Cardiac fibroblast (primary cell): ENCODE results near the gene OR7G3.

Experiments
- DNase-seq, 2 donors: peaks; one replicate each; pipeline versions ENCODE4 v3.0.0 to v3.0.0-alpha.2; 2010; ENCODE audit warnings: low read depth in 2 of 2
- H3K4me3 ChIP-seq, 2 donors: replicated peaks in 1 of 2; 1 replicate in 1 of 2; 2 replicates in 1 of 2; pipeline ENCODE4 v1.5.1; 2011; ENCODE audit warnings: low read depth in 2 of 2, low read length in 2 of 2, mild to moderate bottlenecking in 2 of 2, moderate library complexity in 1 of 2
- TF ChIP-seq, protein P1 (sequence below): IDR thresholded peaks from one replicate; pipeline ENCODE4 v1.5.1; 2011; ENCODE audit warnings: low read depth, mild to moderate bottlenecking, low read length, inconsistent platforms

Gene OR7G3

DNA sequence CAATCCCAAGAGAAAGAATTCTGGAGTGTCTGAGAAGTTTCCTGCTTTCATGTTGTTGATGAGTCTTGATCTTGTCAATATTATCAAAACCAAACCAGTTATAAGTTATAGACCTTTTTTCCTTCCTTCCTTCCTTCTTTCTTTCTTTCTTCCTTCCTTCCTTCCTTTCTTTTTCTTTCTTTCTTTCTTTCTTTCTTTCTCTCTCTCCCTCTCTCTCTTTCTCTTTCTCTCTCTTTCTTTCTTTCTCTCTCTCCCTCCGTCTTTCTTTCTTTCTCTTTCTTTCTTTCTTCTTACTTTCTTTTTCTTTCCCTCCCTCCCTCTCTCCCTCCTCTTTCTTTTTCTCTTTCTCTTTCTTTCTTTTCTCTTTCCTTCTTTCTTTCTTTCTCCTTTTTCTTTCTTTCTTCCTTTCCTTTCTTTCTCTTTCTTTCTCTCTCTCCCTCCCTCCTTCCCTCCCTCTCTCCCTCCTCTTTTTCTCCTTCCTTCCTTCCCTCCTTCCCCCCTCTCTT, at the start of gene OR7G3:
OR7G3 (minus strand) TSS at position 51 of the 506 bp plus-strand sequence; CDS start at position 51, 0 bp downstream.
- DNase-seq = no peak
- TF ChIP-seq, protein P1, sequence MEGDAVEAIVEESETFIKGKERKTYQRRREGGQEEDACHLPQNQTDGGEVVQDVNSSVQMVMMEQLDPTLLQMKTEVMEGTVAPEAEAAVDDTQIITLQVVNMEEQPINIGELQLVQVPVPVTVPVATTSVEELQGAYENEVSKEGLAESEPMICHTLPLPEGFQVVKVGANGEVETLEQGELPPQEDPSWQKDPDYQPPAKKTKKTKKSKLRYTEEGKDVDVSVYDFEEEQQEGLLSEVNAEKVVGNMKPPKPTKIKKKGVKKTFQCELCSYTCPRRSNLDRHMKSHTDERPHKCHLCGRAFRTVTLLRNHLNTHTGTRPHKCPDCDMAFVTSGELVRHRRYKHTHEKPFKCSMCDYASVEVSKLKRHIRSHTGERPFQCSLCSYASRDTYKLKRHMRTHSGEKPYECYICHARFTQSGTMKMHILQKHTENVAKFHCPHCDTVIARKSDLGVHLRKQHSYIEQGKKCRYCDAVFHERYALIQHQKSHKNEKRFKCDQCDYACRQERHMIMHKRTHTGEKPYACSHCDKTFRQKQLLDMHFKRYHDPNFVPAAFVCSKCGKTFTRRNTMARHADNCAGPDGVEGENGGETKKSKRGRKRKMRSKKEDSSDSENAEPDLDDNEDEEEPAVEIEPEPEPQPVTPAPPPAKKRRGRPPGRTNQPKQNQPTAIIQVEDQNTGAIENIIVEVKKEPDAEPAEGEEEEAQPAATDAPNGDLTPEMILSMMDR = no peak

DNA sequence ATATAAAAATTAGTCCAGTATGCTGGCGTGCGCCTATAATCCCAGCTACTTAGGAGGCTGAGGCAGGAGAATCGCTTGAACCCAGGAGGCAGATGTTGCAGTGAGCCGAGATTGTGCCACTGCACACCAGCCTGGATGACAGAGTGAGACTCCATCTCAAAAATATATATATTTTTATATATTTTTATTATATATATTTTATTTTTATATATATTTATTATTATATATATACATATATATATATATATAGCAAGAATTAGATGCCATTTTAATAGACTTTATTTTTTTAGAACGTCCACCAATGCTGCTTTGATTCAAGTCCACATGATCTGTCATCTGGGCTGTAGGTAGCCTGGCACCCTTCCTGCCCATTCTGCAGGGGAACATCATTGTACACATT, 48.6 kb upstream of the OR7G3 start:
- TF ChIP-seq, protein P1 = no peak
- no peak for DNase-seq
- no peak overlapping the region for H3K4me3 ChIP-seq

More for the DNA sequence above, at the start of gene OR7G3:
- H3K4me3 ChIP-seq = no peak within 1 kb of the TSS

DNA sequence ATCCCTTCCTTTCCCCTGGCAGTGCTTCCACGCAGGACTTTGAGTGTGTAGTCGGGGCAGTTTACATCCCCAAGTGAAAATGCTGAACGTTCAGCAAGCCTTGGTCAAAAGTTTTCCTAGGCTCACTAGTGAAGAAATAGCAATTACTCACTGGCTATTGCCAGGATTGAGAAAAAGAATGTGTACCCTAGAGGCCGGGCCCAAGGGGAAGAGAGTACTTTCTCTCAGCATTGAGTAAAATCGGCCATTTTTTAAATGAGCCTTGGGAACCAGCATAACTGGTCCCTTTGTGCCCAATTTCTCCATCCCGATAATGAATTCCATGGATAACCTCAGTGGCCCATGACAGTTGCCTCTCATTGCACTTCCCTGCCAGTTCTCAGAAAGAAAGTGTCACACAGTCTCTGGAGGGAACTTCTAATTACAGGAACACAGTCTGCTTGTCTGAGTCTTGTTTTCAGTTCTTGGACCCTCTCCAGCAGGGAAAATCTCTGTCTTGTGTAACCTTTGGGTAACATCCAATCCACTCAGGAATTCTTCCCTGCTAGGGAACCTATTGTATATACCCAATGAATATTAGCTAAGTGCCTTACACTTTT, 44.7 kb upstream of the OR7G3 start:
- peak; percentile 11 to 29 for DNase-seq
- TF ChIP-seq, protein P1 = no peak
- no peak overlapping the region for H3K4me3 ChIP-seq

DNA sequence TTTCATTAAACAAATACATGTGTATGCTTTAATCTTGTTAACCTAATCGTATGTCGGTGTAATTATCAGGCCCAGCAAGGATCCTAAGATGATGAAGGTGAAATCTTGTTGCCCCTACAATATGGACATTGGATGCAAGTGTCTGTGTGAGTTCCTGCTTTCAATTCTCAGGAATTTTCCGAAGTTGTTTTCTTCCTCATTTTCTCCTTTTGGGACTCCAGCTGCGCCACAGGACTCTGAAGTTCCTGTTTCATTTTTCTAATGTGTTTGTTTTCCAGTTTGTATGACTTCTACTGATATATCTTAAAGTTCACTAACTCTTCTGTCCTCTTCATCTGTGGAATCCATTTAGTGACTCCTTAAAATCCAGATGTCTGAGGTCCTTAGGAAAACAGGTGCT, 40.1 kb upstream of the OR7G3 start:
- TF ChIP-seq, protein P1 = no peak
- DNase-seq = no peak
- no peak overlapping the region for H3K4me3 ChIP-seq

DNA sequence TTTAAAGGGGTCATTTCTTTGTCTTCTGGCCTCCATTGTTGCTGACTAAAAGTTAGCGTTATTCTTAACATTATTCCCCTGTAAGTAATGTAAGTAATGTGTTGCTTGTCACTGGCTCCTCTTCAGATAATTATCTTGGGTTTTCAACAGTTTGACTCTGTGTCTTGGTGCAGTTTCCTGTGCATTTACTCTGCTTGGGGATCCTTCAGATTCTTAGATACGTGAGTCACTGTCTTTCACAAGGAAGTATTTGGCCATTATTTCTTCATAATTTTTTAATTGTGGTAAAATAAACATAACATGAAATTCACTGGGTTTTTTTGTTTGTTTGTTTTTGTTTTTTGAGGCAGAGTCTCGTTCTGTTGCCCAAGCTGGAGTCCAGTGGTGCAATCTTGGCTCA, 38.5 kb upstream of the OR7G3 start:
- DNase-seq = peak in 1 of 2 donors; percentile 54
- TF ChIP-seq, protein P1 = no peak
- no peak overlapping the region for H3K4me3 ChIP-seq

DNA sequence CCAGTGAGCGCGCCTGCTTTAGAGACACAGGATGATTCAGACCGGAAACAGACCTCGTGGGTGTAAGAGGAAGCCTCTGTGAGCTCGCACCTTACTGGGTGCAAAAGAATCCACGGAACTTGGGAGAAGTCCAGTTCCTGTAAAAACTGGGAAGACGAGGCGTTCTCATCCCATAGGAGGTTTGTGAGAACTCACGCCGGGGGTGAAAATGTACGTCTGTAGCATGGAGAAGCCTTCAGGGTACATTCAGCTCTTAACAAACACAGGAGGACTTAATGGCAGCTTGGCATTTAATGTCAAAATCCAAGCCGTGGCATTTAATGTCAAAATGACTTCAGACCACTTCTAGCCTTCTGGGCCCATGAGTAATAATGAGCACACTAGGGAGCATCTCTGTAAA, 34.7 kb upstream of the OR7G3 start:
- H3K4me3 ChIP-seq = no peak overlapping the region
- DNase-seq = no peak
- TF ChIP-seq, protein P1 = no peak

DNA sequence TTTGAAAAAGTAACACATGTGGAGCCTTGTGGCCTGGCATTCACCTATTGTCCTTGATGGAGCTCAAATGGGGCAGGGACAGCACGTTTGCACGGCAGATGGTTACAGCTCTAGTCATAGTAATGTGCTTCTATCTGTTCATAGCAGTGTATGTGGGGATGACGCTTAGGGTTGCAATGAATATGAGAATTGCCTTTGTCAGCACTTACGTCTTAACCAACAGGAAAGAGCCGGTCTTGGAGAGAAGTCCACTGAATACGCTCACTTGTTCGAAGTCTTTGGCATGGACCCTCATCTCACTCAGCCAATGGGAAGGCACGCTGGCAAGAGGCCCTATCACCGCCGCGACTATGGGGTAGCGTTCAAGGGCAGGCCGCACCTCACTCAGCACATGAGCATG, 33.1 kb upstream of the OR7G3 start:
- H3K4me3 ChIP-seq = no peak overlapping the region
- TF ChIP-seq, protein P1 = no peak

More for the DNA sequence above, 33.1 kb upstream of the OR7G3 start:
- no peak for DNase-seq
